Measurements from ENCODE around the gene ZBTB7C.

Gene ZBTB7C

GRCh38 chr18:48219810-48220499 lies 189.2 kb downstream of the ZBTB7C start:
- no peak for DNase-seq (ENCODE audit: low read depth in 2 of 2, low spot score in 1 of 2)

- no peak for DNase-seq (ENCODE audit: low read depth in 2 of 2, low spot score in 1 of 2)
Measured at GRCh38 chr18:48219037-48219809, 190.0 kb downstream of the ZBTB7C start.

- DNase-seq (ENCODE audit: low read depth in 2 of 2, low spot score in 1 of 2): no peak
Measured at GRCh38 chr18:48218285-48219022, 190.7 kb downstream of the ZBTB7C start.

- DNase-seq (ENCODE audit: low read depth in 2 of 2, low spot score in 1 of 2): no peak
Measured at GRCh38 chr18:48217258-48218250, 191.6 kb downstream of the ZBTB7C start.

- DNase-seq (ENCODE audit: low read depth in 2 of 2, low spot score in 1 of 2): no peak
Measured at GRCh38 chr18:48216639-48217257, 192.4 kb downstream of the ZBTB7C start.

- no peak for DNase-seq (ENCODE audit: low read depth in 2 of 2, low spot score in 1 of 2)
Measured at GRCh38 chr18:48215876-48216638, 193.1 kb downstream of the ZBTB7C start.

- DNase-seq (ENCODE audit: low read depth in 2 of 2, low spot score in 1 of 2): no peak
Measured at GRCh38 chr18:48213791-48214190, 195.4 kb downstream of the ZBTB7C start.

- no peak for DNase-seq (ENCODE audit: low read depth in 2 of 2, low spot score in 1 of 2)
Measured at GRCh38 chr18:48208432-48209140, 200.6 kb downstream of the ZBTB7C start.

- DNase-seq (ENCODE audit: low read depth in 2 of 2, low spot score in 1 of 2): no peak
Measured at GRCh38 chr18:48207733-48208132, 201.4 kb downstream of the ZBTB7C start.

- DNase-seq (ENCODE audit: low read depth in 2 of 2, low spot score in 1 of 2): no peak
Measured at GRCh38 chr18:48206887-48207286, 202.3 kb downstream of the ZBTB7C start.

GRCh38 chr18:48203961-48204666 lies 205.1 kb downstream of the ZBTB7C start:
- no peak for DNase-seq (ENCODE audit: low read depth in 2 of 2, low spot score in 1 of 2)

- no peak for DNase-seq (ENCODE audit: low read depth in 2 of 2, low spot score in 1 of 2)
Measured at GRCh38 chr18:48203288-48203945, 205.8 kb downstream of the ZBTB7C start.

- no peak for DNase-seq (ENCODE audit: low read depth in 2 of 2, low spot score in 1 of 2)
Measured at GRCh38 chr18:48202350-48203260, 206.6 kb downstream of the ZBTB7C start.

GRCh38 chr18:48202006-48202348 lies 207.2 kb downstream of the ZBTB7C start:
- no peak for DNase-seq (ENCODE audit: low read depth in 2 of 2, low spot score in 1 of 2)

GRCh38 chr18:48201337-48202005 lies 207.7 kb downstream of the ZBTB7C start:
- DNase-seq (ENCODE audit: low read depth in 2 of 2, low spot score in 1 of 2): no peak

GRCh38 chr18:48200631-48201336 lies 208.4 kb downstream of the ZBTB7C start:
- no peak for DNase-seq (ENCODE audit: low read depth in 2 of 2, low spot score in 1 of 2)

Measured in stimulated activated CD8-positive, alpha-beta memory T cell treated with anti-CD3 and anti-CD28 coated beads, Interleukin-4, amount 100 ng/mL, for 4 hours (primary cell).